Calu3 (cell line): ENCODE measurements around the gene KRT7. TPM values are rescaled to one million over a fixed set of nuclear protein-coding genes. Genes with fewer than 3 reads are reported as not detected.
A peak's percentile ranks its signal among the peaks of the same experiment; 100 is the strongest.

Source experiments
- BruUV-seq: library from RNA; stranded (reverse); fragments of 400-500 nt; replicated peaks from 2 replicates; lab custom pipeline; 2021; lab: Mats Ljungman, UMichigan
- CTCF ChIA-PET: fragments of 300-600 bp; sonication (Branson Sonifier 250); formaldehyde crosslinking; loops from one replicate; lab custom pipeline; 2022; ENCODE audit warnings: antibody characterized with exemption; lab: Charles Lee
- DNase-seq: peaks from one replicate; pipeline ENCODE4 v3.0.0; 2022
- H3K27ac Mint-ChIP-seq: one replicate; pipeline ENCODE4 v1.8.0; 2022; ENCODE audit warnings: mixed read lengths; ENCODE audit not compliant: unreplicated experiment
- H3K27me3 Mint-ChIP-seq: one replicate; pipeline ENCODE4 v1.8.0; 2022; ENCODE audit warnings: mixed read lengths; ENCODE audit not compliant: unreplicated experiment
- H3K36me3 Mint-ChIP-seq: one replicate; pipeline ENCODE4 v1.8.0; 2022; ENCODE audit warnings: mild to moderate bottlenecking, moderate library complexity, mixed read lengths; ENCODE audit not compliant: insufficient read depth, unreplicated experiment
- H3K4me1 Mint-ChIP-seq: one replicate; pipeline ENCODE4 v1.8.0; 2022; ENCODE audit warnings: mild to moderate bottlenecking, low read depth, mixed read lengths; ENCODE audit not compliant: unreplicated experiment
- H3K4me3 Mint-ChIP-seq: one replicate; pipeline ENCODE4 v1.8.0; 2022; ENCODE audit warnings: mild to moderate bottlenecking, low read depth, moderate library complexity, mixed read lengths; ENCODE audit not compliant: unreplicated experiment
- H3K9me3 Mint-ChIP-seq: one replicate; pipeline ENCODE4 v1.8.0; 2022; ENCODE audit warnings: low read depth, mixed read lengths; ENCODE audit not compliant: unreplicated experiment
- intact Hi-C: fragments of 100-400 bp; cut with micrococcal nuclease; formaldehyde crosslinking; loops from one replicate; pipeline ENCODE4 v1.10.0; 2022; ENCODE audit not compliant: unreplicated experiment
- total RNA-seq: library from RNA; stranded (reverse); gene quantifications from 2 replicates; pipeline ENCODE4 v1.2.3, GENCODE V29; 2022
- TF ChIP-seq, protein P1 (sequence below): fragments of 200-600 bp; IDR thresholded peaks from one replicate; pipeline ENCODE4 v1.8.0; 2022; ENCODE audit warnings: antibody characterized with exemption; ENCODE audit not compliant: unreplicated experiment

KRT7 gene
- total RNA-seq, 1 experiment from 2014 or later = 2,828 TPM

DNA sequence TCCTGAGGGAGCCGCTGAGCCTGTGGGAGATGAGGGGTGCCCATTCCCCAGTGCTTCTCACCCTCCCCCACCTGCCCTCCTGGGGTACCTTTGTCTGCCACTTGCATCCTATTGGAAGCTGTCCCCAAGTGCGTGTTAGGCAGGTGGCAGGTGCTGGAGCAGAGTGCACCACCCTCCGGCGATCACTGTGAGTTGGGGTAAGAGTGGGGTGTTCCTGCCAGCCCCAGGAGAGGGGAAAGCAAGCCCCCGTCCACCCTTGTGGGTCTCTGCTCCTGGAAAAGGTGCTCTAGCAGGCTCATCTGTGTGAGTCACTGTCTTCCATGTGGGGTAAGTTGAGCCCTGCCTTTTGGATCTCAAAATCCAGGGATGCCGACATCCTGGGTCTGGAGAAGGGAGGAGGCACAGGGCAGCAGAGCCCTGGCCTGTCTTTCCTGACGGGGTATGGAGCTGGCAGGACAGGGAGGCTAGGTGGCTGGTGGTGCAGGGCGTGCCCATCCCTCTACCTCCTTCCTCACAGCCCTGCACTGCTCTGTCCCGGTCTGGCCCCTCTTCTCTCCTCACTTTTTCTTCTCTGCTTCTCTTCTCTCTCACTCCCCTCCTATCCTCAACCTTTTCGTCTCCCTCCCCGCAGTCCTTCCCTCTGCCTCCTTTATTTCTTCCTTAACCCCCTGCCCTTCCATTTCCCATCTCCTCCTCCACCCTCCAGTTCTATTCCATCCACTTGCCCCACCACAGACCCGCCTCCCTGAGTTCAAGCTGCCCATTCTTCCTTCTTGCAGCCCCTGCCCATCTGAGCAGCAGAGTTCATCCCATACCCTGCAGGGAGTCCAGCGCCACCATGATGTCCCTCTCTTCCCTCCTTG lies 20.1 kb upstream of the KRT7 start:
- H3K9me3 Mint-ChIP-seq = no peaks in the 10 kb centered on the region
- peak overlapping the region; percentile 31 for H3K27ac Mint-ChIP-seq
- TF ChIP-seq, protein P1, sequence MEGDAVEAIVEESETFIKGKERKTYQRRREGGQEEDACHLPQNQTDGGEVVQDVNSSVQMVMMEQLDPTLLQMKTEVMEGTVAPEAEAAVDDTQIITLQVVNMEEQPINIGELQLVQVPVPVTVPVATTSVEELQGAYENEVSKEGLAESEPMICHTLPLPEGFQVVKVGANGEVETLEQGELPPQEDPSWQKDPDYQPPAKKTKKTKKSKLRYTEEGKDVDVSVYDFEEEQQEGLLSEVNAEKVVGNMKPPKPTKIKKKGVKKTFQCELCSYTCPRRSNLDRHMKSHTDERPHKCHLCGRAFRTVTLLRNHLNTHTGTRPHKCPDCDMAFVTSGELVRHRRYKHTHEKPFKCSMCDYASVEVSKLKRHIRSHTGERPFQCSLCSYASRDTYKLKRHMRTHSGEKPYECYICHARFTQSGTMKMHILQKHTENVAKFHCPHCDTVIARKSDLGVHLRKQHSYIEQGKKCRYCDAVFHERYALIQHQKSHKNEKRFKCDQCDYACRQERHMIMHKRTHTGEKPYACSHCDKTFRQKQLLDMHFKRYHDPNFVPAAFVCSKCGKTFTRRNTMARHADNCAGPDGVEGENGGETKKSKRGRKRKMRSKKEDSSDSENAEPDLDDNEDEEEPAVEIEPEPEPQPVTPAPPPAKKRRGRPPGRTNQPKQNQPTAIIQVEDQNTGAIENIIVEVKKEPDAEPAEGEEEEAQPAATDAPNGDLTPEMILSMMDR = no peak
- no peaks in the 10 kb centered on the region for H3K27me3 Mint-ChIP-seq
- no TSS peak for BruUV-seq
- peaks cover 24% of the 10 kb centered on the region for H3K36me3 Mint-ChIP-seq
- peaks cover 62% of the 10 kb centered on the region for H3K4me1 Mint-ChIP-seq
- no peak for DNase-seq
- H3K4me3 Mint-ChIP-seq = no peak overlapping the region
- CTCF ChIA-PET = interaction anchor here (0.7 to 1.5 kb wide), 6 partner anchors 21 to 115 kb away, joined by 3 to 9 read pairs (median 4); partner anchors contain the start of gene KRT80
- intact Hi-C loops = no loop called here

DNA sequence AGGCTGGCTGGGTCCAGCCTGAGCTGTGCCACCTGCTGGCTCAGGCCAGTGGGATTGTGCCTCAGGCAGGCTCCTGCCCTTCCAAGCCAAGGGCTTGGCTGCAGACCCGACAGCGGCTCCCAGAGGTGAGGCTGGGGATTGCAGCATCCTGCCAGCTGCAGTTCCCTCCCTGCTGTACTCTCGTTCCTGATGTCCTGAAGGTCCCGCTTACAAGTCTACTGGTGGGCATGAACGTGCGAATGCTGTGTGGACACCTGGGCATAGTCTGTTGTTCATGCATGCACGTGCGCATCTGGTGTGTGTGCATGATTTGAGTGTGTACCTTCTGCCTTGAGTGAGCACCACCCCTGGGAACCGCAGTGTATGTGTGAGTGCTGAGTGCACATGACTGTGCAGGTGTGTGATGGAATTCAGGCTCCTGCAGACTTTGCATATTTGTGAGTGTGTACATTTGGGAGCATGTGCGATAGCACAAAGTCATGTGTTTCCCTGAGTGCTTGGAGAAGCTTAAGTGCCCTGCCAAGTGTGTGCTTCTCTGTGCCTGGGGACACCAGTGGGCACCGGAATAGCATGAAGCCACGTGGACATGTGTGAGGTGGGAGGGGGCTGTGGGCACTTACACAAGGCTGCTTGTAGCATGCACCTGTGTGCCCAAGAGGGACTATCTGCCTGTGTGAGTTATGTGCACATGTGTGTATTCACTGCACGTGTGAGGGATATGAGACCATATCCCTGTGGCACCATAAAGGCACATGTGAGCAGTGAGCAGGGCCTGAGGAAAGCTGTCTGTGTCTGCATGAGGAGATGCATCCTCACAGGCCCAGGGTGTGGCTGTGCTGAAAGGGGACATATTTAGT lies 19.3 kb upstream of the KRT7 start:
- no TSS peak for BruUV-seq
- peaks cover 24% of the 10 kb centered on the region for H3K36me3 Mint-ChIP-seq
- peaks cover 54% of the 10 kb centered on the region for H3K4me1 Mint-ChIP-seq
- DNase-seq = peak; percentile 93
- CTCF ChIA-PET = interaction anchor here (0.7 to 2.3 kb wide), 6 partner anchors 22 to 114 kb away, joined by 3 to 9 read pairs (median 6); partner anchors contain the start of gene KRT80
- no peaks in the 10 kb centered on the region for H3K9me3 Mint-ChIP-seq
- H3K27ac Mint-ChIP-seq = peak overlapping the region; percentile 98
- no peak overlapping the region for H3K4me3 Mint-ChIP-seq
- intact Hi-C loops = no loop called here
- no peaks in the 10 kb centered on the region for H3K27me3 Mint-ChIP-seq
- TF ChIP-seq, protein P1 = peak; percentile 93

DNA sequence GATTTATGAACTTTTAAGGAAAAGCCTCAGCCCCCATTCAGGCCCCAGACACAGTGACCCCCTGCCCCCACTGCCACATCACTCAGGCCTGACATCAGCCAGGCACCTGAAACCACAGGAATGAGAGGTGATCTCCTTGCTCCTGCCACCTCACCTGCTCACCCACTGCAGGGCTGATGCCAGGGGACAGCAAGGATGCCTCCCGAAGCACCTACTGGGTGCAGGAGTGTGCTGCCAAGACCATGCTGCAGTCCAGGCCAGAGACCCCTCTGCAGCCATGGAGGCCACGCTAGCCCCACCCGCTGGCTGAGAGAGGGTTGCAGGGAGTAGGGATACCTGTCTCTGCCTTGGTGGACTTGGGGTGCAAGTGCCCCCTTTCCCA lies 18.6 kb upstream of the KRT7 start:
- H3K4me1 Mint-ChIP-seq = peaks cover 58% of the 10 kb centered on the region
- peak overlapping the region; percentile 21 for H3K4me3 Mint-ChIP-seq
- CTCF ChIA-PET = interaction anchor here (1.2 to 2.3 kb wide), 4 partner anchors 17 to 113 kb away, joined by 3 to 9 read pairs (median 6); partner anchors contain the start of gene KRT80
- TF ChIP-seq, protein P1 = no peak
- intact Hi-C loops = no loop called here
- peak; percentile 58 for DNase-seq
- peak overlapping the region; percentile 98 for H3K27ac Mint-ChIP-seq
- BruUV-seq = no TSS peak
- H3K9me3 Mint-ChIP-seq = no peaks in the 10 kb centered on the region
- H3K36me3 Mint-ChIP-seq = peaks cover 24% of the 10 kb centered on the region
- H3K27me3 Mint-ChIP-seq = no peaks in the 10 kb centered on the region

DNA sequence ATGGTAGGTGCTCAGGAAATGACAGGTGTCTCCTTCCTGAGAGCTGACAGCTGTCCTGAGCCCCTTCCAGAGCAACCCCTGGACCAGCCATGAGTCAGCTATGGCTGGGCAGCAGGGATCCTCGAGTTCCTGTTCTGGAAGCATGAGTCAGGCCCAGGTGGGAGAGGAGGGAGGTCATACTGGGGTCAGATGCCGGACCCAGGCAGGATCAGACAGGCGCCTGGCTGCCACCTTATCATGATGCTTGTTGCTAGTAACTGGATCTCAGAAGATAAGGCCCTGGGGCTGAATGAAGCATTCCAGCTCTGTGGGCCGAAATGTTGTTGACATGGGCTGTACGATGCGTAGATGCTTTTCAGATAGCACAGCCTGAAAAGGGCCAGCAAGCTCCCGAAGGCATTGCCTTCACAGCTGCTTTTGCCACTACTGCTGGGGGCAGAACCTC lies 17.4 kb upstream of the KRT7 start:
- peak overlapping the region; percentile 97 for H3K27ac Mint-ChIP-seq
- intact Hi-C loops = loop anchor here (2.0 kb wide), 1 partner anchor 15 kb away; no protein-coding TSS in a partner anchor

More for the DNA sequence above, 17.4 kb upstream of the KRT7 start:
- no peaks in the 10 kb centered on the region for H3K9me3 Mint-ChIP-seq
- peaks cover 21% of the 10 kb centered on the region for H3K36me3 Mint-ChIP-seq
- peak; percentile 83 for DNase-seq
- no TSS peak for BruUV-seq
- H3K4me1 Mint-ChIP-seq = peaks cover 60% of the 10 kb centered on the region
- CTCF ChIA-PET = interaction anchor here (0.5 to 2.3 kb wide), 7 partner anchors 14 to 157 kb away, joined by 3 to 7 read pairs (median 3); partner anchors contain the start of gene KRT80
- TF ChIP-seq, protein P1 = no peak
- H3K4me3 Mint-ChIP-seq = no peak overlapping the region
- no peaks in the 10 kb centered on the region for H3K27me3 Mint-ChIP-seq
